Right atrium auricular region (tissue), 2 donors: Measurements from ENCODE around the gene NLK. TPM values are rescaled to one million over a fixed set of nuclear protein-coding genes. Genes with fewer than 3 reads are reported as not detected.

Source experiments
- DNase-seq: peaks from one replicate; pipeline ENCODE4 v3.0.0-alpha.2; 2019; ENCODE audit warnings: low spot score
- H3K27ac ChIP-seq, 2 donors: fragments of 200-600 bp; sonication (generic); 1 replicate in 1 of 2; 2 replicates in 1 of 2; pipeline ENCODE4 v1.5.1; 2016 to 2019
- H3K27me3 ChIP-seq, 2 donors: fragments of 200-600 bp; sonication (generic); one replicate each; pipeline versions ENCODE4 v1.5.1 to v1.6.0; 2017 to 2019
- H3K36me3 ChIP-seq: fragments of 200-600 bp; sonication (generic); one replicate; pipeline ENCODE4 v1.5.1; 2016
- H3K4me1 ChIP-seq, 2 donors: fragments of 200-600 bp; sonication (generic); one replicate each; pipeline versions ENCODE4 v1.5.1 to v1.6.0; 2017 to 2019
- H3K4me3 ChIP-seq, 2 donors: fragments of 200-600 bp; sonication (generic); 1 replicate in 1 of 2; 2 replicates in 1 of 2; pipeline ENCODE4 v1.5.1; 2017 to 2019; ENCODE audit warnings: mild to moderate bottlenecking in 1 of 2, moderate library complexity in 1 of 2
- H3K9me3 ChIP-seq, 2 donors: fragments of 200-600 bp; sonication (generic); one replicate each; pipeline ENCODE4 v1.5.1; 2019
- CTCF ChIP-seq, 2 donors: fragments of 200-600 bp; sonication (generic); IDR thresholded peaks; one replicate each; pipeline ENCODE4 v1.5.1; 2019; ENCODE audit warnings: antibody characterized with exemption in 2 of 2
- total RNA-seq, 2 donors: library from RNA; depleted of rRNA; stranded (reverse); fragments of >200 nt; gene quantifications; one replicate each; pipeline ENCODE4 v1.1.0, GENCODE V29; 2016

NLK gene
- total RNA-seq, 2 donors from 2014 or later = 17.9 to 19.4 TPM

- H3K27me3 ChIP-seq = no peaks in the 10 kb centered on the region
- peaks cover 0 to 8% of the 10 kb centered on the region in 2 donors for H3K9me3 ChIP-seq
- TF ChIP-seq CTCF (IDR thresholded peaks at IDR 0.05) = no peak
- DNase-seq = no peak
- no peak overlapping the region for H3K4me3 ChIP-seq
- no peak overlapping the region for H3K27ac ChIP-seq
- H3K36me3 ChIP-seq = no peaks in the 10 kb centered on the region
- H3K4me1 ChIP-seq = peaks cover 0 to 18% of the 10 kb centered on the region in 2 donors
These were observed 43.3 kb downstream of the NLK start for GRCh38 chr17:28085766-28086165.

GRCh38 chr17:28086519-28086918, 44.0 kb downstream of the NLK start:
- Histone ChIP-seq H3K27ac (no peak overlapping the region), H3K27me3 (no peaks in the 10 kb centered on the region), H3K36me3 (no peaks in the 10 kb centered on the region), H3K4me1 (peaks cover 0 to 18% of the 10 kb centered on the region in 2 donors), H3K9me3 (peaks cover 0 to 8% of the 10 kb centered on the region in 2 donors), H3K4me3 (no peak overlapping the region)
- DNase-seq = no peak
- no peak for TF ChIP-seq CTCF (IDR thresholded peaks at IDR 0.05)

- Histone ChIP-seq H3K4me1 (peaks cover 0 to 13% of the 10 kb centered on the region in 2 donors), H3K27ac (no peak overlapping the region), H3K4me3 (no peak overlapping the region), H3K27me3 (no peaks in the 10 kb centered on the region), H3K36me3 (no peaks in the 10 kb centered on the region), H3K9me3 (peaks cover 0 to 8% of the 10 kb centered on the region in 2 donors)
- DNase-seq = no peak
- TF ChIP-seq CTCF (IDR thresholded peaks at IDR 0.05) = no peak
These were observed 45.3 kb downstream of the NLK start for GRCh38 chr17:28087743-28088142.

- no peaks in the 10 kb centered on the region for H3K27me3 ChIP-seq
- no peak overlapping the region for H3K27ac ChIP-seq
- no peak for DNase-seq
- peaks cover 0 to 5% of the 10 kb centered on the region in 2 donors for H3K4me1 ChIP-seq
- H3K36me3 ChIP-seq = no peaks in the 10 kb centered on the region
- H3K4me3 ChIP-seq = no peak overlapping the region
- TF ChIP-seq CTCF (IDR thresholded peaks at IDR 0.05) = no peak
- H3K9me3 ChIP-seq = peaks cover 0 to 8% of the 10 kb centered on the region in 2 donors
These were observed 48.1 kb downstream of the NLK start for GRCh38 chr17:28090551-28090950.

GRCh38 chr17:28092088-28092487, 49.6 kb downstream of the NLK start:
- H3K4me3 ChIP-seq = no peak overlapping the region
- H3K27ac ChIP-seq = no peak overlapping the region
- H3K4me1 ChIP-seq = peaks cover 0 to 9% of the 10 kb centered on the region in 2 donors
- no peaks in the 10 kb centered on the region for H3K36me3 ChIP-seq
- H3K9me3 ChIP-seq = peaks cover 0 to 8% of the 10 kb centered on the region in 2 donors
- TF ChIP-seq CTCF (IDR thresholded peaks at IDR 0.05) = no peak
- H3K27me3 ChIP-seq = no peaks in the 10 kb centered on the region
- DNase-seq = no peak

GRCh38 chr17:28093999-28094716, 51.7 kb downstream of the NLK start:
- H3K9me3 ChIP-seq = peaks cover 0 to 8% of the 10 kb centered on the region in 2 donors
- H3K4me1 ChIP-seq = peaks cover 0 to 14% of the 10 kb centered on the region in 2 donors

More at GRCh38 chr17:28093999-28094716, 51.7 kb downstream of the NLK start:
- Histone ChIP-seq H3K27ac (no peak overlapping the region), H3K36me3 (no peaks in the 10 kb centered on the region), H3K4me3 (no peak overlapping the region), H3K27me3 (no peaks in the 10 kb centered on the region)
- TF ChIP-seq CTCF (IDR thresholded peaks at IDR 0.05) = no peak
- no peak for DNase-seq
